ENCODE data around the gene ERC2.

Gene ERC2

DNA sequence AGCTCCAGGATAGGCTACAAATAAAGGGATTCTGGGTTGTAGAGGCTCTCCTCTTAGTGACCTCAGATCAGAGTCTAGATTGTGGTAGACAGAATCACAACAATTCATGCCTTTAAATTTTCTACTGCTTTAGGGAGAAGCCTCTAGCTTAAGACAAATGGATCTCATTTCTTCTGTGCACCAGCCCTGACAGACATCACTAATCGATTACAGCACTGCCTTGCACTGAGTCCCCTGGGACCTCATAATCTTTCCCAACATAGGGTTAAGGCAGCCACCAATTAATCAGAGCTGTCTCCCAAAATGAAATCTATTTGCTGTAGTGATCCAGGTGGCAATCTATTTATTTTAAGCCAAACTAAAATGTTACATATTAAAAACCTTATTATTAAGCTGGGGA, 544.6 kb downstream of the ERC2 start:
- H3K27ac ChIP-seq, result no peak overlapping the region
- TF ChIP-seq, protein P1, sequence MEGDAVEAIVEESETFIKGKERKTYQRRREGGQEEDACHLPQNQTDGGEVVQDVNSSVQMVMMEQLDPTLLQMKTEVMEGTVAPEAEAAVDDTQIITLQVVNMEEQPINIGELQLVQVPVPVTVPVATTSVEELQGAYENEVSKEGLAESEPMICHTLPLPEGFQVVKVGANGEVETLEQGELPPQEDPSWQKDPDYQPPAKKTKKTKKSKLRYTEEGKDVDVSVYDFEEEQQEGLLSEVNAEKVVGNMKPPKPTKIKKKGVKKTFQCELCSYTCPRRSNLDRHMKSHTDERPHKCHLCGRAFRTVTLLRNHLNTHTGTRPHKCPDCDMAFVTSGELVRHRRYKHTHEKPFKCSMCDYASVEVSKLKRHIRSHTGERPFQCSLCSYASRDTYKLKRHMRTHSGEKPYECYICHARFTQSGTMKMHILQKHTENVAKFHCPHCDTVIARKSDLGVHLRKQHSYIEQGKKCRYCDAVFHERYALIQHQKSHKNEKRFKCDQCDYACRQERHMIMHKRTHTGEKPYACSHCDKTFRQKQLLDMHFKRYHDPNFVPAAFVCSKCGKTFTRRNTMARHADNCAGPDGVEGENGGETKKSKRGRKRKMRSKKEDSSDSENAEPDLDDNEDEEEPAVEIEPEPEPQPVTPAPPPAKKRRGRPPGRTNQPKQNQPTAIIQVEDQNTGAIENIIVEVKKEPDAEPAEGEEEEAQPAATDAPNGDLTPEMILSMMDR (IDR thresholded peaks at IDR 0.05), result no peak
- TF ChIP-seq ZFX (IDR thresholded peaks at IDR 0.05; ENCODE audit: borderline replicate concordance), result no peak

DNA sequence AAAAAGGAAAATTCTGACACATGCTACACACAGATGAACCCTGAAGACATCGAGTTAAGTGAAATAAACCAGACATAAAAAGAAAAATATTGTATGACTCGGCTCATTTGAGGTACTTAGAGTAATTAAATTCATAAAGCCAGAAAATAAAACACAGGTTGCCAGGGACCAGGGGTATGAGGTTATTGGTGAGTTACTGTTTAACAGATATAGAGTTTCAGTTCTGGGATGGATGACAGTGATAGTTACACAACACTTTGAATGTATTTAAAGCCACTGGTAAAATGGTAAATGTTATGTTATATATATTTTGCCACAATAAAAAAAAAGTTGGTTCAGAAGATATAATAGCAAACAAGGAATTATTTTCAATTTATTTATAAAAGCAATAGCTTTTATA, 545.1 kb downstream of the ERC2 start:
- no peak overlapping the region for H3K27ac ChIP-seq
- TF ChIP-seq, protein P1 (IDR thresholded peaks at IDR 0.05), result no peak
- TF ChIP-seq ZFX (IDR thresholded peaks at IDR 0.05; ENCODE audit: borderline replicate concordance), result no peak

DNA sequence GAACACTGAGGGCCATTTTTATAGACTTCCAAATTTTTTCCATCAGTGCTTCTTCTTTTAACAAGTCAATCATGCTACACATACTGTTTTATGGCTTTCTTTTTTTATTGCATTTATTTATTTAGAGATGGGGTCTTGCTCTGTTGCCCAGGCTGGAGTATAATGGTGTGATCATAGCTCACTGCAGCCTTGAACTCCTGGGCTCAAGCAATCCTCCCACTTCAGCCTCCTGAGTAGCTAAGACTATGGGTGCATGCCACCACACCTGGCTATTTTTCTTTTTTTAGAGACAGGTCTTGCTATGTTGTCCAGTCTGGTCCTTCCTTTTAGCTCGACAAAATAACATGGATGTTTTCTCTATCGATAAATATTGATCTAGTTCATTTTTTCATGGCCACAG, 555.4 kb downstream of the ERC2 start:
- TF ChIP-seq, protein P1 (IDR thresholded peaks at IDR 0.05), result no peak
- no peak for TF ChIP-seq ZFX (IDR thresholded peaks at IDR 0.05; ENCODE audit: borderline replicate concordance)
- H3K27ac ChIP-seq, result no peak overlapping the region

DNA sequence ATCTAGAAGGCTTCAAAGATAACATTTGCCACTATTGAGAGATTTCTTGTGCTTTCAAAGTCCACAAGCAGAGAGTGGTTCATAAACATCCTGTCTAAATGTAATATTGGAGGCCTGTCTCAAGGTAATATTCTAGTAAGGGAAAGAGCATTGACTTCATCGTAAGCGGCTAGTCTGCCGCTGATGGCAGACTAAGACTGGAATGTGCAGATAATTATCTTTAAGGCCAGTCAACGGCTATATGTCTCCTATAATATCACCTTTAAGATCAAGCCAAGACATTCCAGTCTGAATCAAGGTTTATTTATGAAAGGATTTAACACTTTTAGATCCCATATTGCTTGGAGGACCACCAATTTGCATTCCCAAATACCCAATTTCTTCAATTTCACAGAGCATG, 557.0 kb downstream of the ERC2 start:
- no peak for TF ChIP-seq ZFX (IDR thresholded peaks at IDR 0.05; ENCODE audit: borderline replicate concordance)
- TF ChIP-seq, protein P1 (IDR thresholded peaks at IDR 0.05), result no peak
- H3K27ac ChIP-seq, result no peak overlapping the region

DNA sequence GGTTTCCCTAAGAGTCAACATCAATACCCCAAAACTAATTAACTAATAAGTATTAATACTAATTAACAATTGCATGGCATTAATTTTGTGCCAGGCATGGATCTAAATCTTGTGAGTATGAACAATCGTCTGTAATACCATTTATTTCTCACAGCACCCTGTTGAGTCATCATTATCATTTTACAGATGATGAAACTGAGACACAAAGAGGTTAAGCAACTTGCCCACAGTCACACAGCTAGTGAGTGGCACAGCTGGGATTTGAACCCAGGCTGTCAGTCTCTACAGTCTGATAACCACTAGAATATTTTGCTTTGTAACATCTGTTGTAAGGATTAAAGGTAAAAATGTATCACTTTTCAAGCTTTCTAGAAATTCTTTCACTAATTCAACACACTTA, 557.7 kb downstream of the ERC2 start:
- no peak overlapping the region for H3K27ac ChIP-seq
- TF ChIP-seq, protein P1 (IDR thresholded peaks at IDR 0.05), result no peak
- TF ChIP-seq ZFX (IDR thresholded peaks at IDR 0.05; ENCODE audit: borderline replicate concordance), result no peak

DNA sequence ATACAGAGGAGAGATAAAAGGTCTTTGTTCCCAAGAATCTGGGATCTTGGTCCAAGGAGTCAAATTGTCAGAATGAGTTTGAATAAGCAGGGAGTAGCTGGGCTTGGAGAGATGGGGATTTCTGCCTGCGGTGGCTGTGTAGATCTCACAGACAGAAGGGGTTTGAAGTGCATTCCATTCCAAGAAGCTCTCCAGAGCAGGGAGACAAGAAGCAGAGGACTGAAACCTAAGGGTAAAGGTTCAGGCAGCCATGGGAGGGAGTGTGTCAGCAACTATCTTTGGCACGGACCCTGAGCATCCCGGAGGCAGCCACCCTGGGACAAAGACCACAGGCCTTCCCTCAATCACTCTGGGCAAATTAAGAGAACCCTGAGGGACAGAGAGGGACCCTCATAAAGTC, 558.9 kb downstream of the ERC2 start:
- no peak for TF ChIP-seq ZFX (IDR thresholded peaks at IDR 0.05; ENCODE audit: borderline replicate concordance)
- TF ChIP-seq, protein P1 (IDR thresholded peaks at IDR 0.05), result no peak

DNA sequence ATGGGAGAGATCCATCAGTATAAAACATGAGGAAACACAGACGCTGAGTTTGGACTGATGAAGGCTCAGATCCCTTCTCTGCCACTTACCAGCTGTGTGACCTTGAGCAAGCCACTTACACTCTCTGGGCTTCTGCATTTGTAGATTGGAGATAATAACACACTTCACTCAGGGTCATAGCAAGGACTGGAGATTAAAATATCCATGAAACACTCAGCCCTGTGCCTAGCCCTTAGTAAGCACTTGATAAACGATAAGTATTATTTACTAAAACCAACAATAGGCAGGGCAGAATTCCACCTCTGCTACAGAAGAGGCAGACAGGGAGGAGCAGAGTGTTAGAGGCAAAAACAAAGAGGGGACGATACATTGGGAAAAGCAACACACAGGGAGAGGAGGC, 560.7 kb downstream of the ERC2 start:
- no peak overlapping the region for H3K27ac ChIP-seq
- TF ChIP-seq, protein P1 (IDR thresholded peaks at IDR 0.05), result no peak
- TF ChIP-seq ZFX (IDR thresholded peaks at IDR 0.05; ENCODE audit: borderline replicate concordance), result no peak

More for the DNA sequence above, 558.9 kb downstream of the ERC2 start:
- no peak overlapping the region for H3K27ac ChIP-seq

Data from 22Rv1 (cell line).